Liver (tissue), 9 donors: ENCODE data around the gene LDLR. TPM values are rescaled to one million over a fixed set of nuclear protein-coding genes. Genes with fewer than 3 reads are reported as not detected.

Experiments
- DNase-seq: peaks from one replicate; pipeline ENCODE4 v3.0.0-alpha.2; 2017; ENCODE audit warnings: low spot score
- H3K27ac ChIP-seq, 2 donors: one replicate each; pipeline ENCODE4 v1.7.0; 2013; ENCODE audit warnings: inconsistent platforms in 2 of 2, low read length in 2 of 2, control low read depth in 1 of 2, low read depth in 1 of 2, mild to moderate bottlenecking in 1 of 2
- H3K27me3 ChIP-seq, 4 donors: one replicate each; pipeline versions ENCODE4 v1.6.1 to v1.7.0; 2013; ENCODE audit warnings: low read length in 3 of 4, inconsistent platforms in 1 of 4, mild to moderate bottlenecking in 1 of 4, moderate library complexity in 1 of 4; ENCODE audit not compliant: control insufficient read depth in 4 of 4, insufficient read depth in 4 of 4
- H3K36me3 ChIP-seq, 4 donors: one replicate each; pipeline versions ENCODE4 v1.6.1 to v1.7.0; 2013; ENCODE audit warnings: low read length in 3 of 4, mild to moderate bottlenecking in 3 of 4, low read depth in 1 of 4, moderate library complexity in 1 of 4; ENCODE audit not compliant: control insufficient read depth in 4 of 4, insufficient read depth in 3 of 4
- H3K4me1 ChIP-seq, 4 donors: one replicate each; pipeline versions ENCODE4 v1.6.1 to v1.7.0; 2013; ENCODE audit warnings: low read length in 3 of 4, mild to moderate bottlenecking in 3 of 4, moderate library complexity in 1 of 4; ENCODE audit not compliant: control insufficient read depth in 4 of 4, insufficient read depth in 4 of 4
- H3K4me3 ChIP-seq, 3 donors: one replicate each; pipeline versions ENCODE4 v1.6.1 to v1.7.0; 2013; ENCODE audit warnings: low read length in 3 of 3, control low read depth in 1 of 3, low read depth in 1 of 3, mild to moderate bottlenecking in 1 of 3
- H3K9ac ChIP-seq, 2 donors: one replicate each; pipeline ENCODE4 v1.7.0; 2013; ENCODE audit warnings: low read length in 2 of 2, mild to moderate bottlenecking in 2 of 2, moderate library complexity in 2 of 2, control low read depth in 1 of 2, low read depth in 1 of 2
- H3K9me3 ChIP-seq, 4 donors: one replicate each; pipeline versions ENCODE4 v1.6.1 to v1.7.0; 2013; ENCODE audit warnings: low read length in 3 of 4; ENCODE audit not compliant: control insufficient read depth in 4 of 4
- ATF3 ChIP-seq: IDR thresholded peaks from 2 replicates; pipeline ENCODE4 v1.6.1; 2016; ENCODE audit warnings: antibody characterized with exemption
- CTCF ChIP-seq: fragments of 150-350 bp; IDR thresholded peaks from 2 replicates; pipeline ENCODE4 v1.5.1; 2017; ENCODE audit warnings: improper control_type of control experiment, low read depth, low read length; ENCODE audit not compliant: missing input control
- EGR1 ChIP-seq, 2 donors: IDR thresholded peaks; 2 replicates each; pipeline ENCODE4 v1.6.1; 2016 to 2018; ENCODE audit warnings: antibody characterized with exemption in 2 of 2, low read depth in 2 of 2
- FOXA1 ChIP-seq: IDR thresholded peaks from 2 replicates; pipeline ENCODE4 v1.6.1; 2016; ENCODE audit warnings: antibody characterized with exemption
- FOXA2 ChIP-seq: IDR thresholded peaks from 2 replicates; pipeline ENCODE4 v1.6.1; 2016; ENCODE audit warnings: antibody characterized with exemption
- GABPA ChIP-seq, 2 donors: IDR thresholded peaks in 1 of 2; conservative IDR thresholded peaks in 1 of 2; 2 replicates each; pipeline ENCODE4 v1.6.1; 2016; ENCODE audit warnings: antibody characterized with exemption in 2 of 2, mild to moderate bottlenecking in 1 of 2, moderate library complexity in 1 of 2
- HNF4A ChIP-seq, 2 donors: conservative IDR thresholded peaks; 2 replicates each; pipeline ENCODE4 v1.6.1; 2016; ENCODE audit warnings: antibody characterized with exemption in 2 of 2, mild to moderate bottlenecking in 2 of 2
- HNF4G ChIP-seq: IDR thresholded peaks from 2 replicates; pipeline ENCODE4 v1.6.1; 2016; ENCODE audit warnings: antibody characterized with exemption
- JUND ChIP-seq, 2 donors: IDR thresholded peaks; 2 replicates each; pipeline ENCODE4 v1.6.1; 2016; ENCODE audit warnings: antibody characterized with exemption in 2 of 2
- MAX ChIP-seq: IDR thresholded peaks from 2 replicates; pipeline ENCODE4 v1.6.1; 2016; ENCODE audit warnings: antibody characterized with exemption
- NR2F2 ChIP-seq: IDR thresholded peaks from 2 replicates; pipeline ENCODE4 v1.6.1; 2016; ENCODE audit warnings: antibody characterized with exemption
- RAD21 ChIP-seq, 2 donors: IDR thresholded peaks; 2 replicates each; pipeline ENCODE4 v1.6.1; 2016; ENCODE audit warnings: antibody characterized with exemption in 2 of 2, mild to moderate bottlenecking in 2 of 2
- REST ChIP-seq: IDR thresholded peaks from 2 replicates; pipeline ENCODE4 v1.6.1; 2016; ENCODE audit warnings: antibody characterized with exemption, mild to moderate bottlenecking
- RXRA ChIP-seq, 2 donors: IDR thresholded peaks; 2 replicates each; pipeline ENCODE4 v1.6.1; 2017 to 2018; ENCODE audit warnings: antibody characterized with exemption in 2 of 2, mild to moderate bottlenecking in 1 of 2
- SP1 ChIP-seq: IDR thresholded peaks from 2 replicates; pipeline ENCODE4 v1.6.1; 2018; ENCODE audit warnings: antibody characterized with exemption, mild to moderate bottlenecking
- TAF1 ChIP-seq: conservative IDR thresholded peaks from 2 replicates; pipeline ENCODE4 v1.6.1; 2016; ENCODE audit warnings: antibody characterized with exemption, mild to moderate bottlenecking
- YY1 ChIP-seq: IDR thresholded peaks from 2 replicates; pipeline ENCODE4 v1.6.1; 2016; ENCODE audit warnings: antibody characterized with exemption, mild to moderate bottlenecking
- ZBTB33 ChIP-seq: IDR thresholded peaks from 2 replicates; pipeline ENCODE4 v1.6.1; 2016; ENCODE audit warnings: antibody characterized with exemption
- WGBS: extraction: QIAGEN DNeasy Blood & Tissue Kit; methylation state at CpG from one replicate; pipeline ENCODE4 v1.1.7; 2013; 5-methylcytosine and 5-hydroxymethylcytosine counted together
- polyA plus RNA-seq, 2 donors: library from polyadenylated mRNA; stranded (reverse) in 1 of 2; unstranded in 1 of 2; fragments of 200-250 nt in 1 of 2; fragments of >200 nt in 1 of 2; fragmentation: Nextera tagmentation in 1 of 2; extraction: Ambion mirVana in 1 of 2; gene quantifications; one replicate each; pipeline versions ENCODE4 v1.2.1 to v1.2.3, GENCODE V29; 2013 to 2015
- total RNA-seq, 2 donors: library from RNA; depleted of rRNA; stranded (reverse); fragments of >200 nt; gene quantifications; one replicate each; pipeline ENCODE4 v1.2.3, GENCODE V29; 2014
- donor health status: healthy.
- donor health status: healthy.
- donor health status: healthy.
- donor health status: healthy.
- donor health status: healthy.

Gene LDLR
- total and polyA plus RNA-seq, 4 donors = 17.3 to 141 (median 63.9) TPM

GRCh38 chr19:11041194-11041593, 48.1 kb upstream of the LDLR start:
- WGBS = 98% methylated on average over 33 of the region's 33 CpGs
- no peak for DNase-seq
- no peak overlapping the region for H3K4me3 ChIP-seq
- H3K27ac ChIP-seq = no peak overlapping the region
- no peaks in the 10 kb centered on the region for H3K4me1 ChIP-seq
- H3K27me3 ChIP-seq = no peaks in the 10 kb centered on the region
- no peak overlapping the region for H3K9ac ChIP-seq
- peaks cover 5 to 21% (median 9%) of the 10 kb centered on the region in 4 donors for H3K36me3 ChIP-seq
- no peak for TF ChIP-seq HNF4A (conservative IDR thresholded peaks at IDR 0.05)
- no peak for TF ChIP-seq ATF3
- TF ChIP-seq MAX = no peak
- no peak for TF ChIP-seq ZBTB33
- TF ChIP-seq RXRA (IDR thresholded peaks at IDR 0.05) = no peak
- TF ChIP-seq TAF1 = no peak
- TF ChIP-seq RAD21 (IDR thresholded peaks at IDR 0.05) = no peak
- no peak for TF ChIP-seq YY1
- no peak for TF ChIP-seq SP1
- TF ChIP-seq FOXA2 = no peak
- TF ChIP-seq HNF4G = no peak
- TF ChIP-seq REST = no peak
- no peak for TF ChIP-seq NR2F2
- no peak for TF ChIP-seq JUND (IDR thresholded peaks at IDR 0.05)
- TF ChIP-seq CTCF = no peak
- TF ChIP-seq FOXA1 = no peak
- TF ChIP-seq GABPA (IDR thresholded peaks at IDR 0.05 in 1 of 2, conservative IDR thresholded peaks at IDR 0.05 in 1 of 2) = no peak
- TF ChIP-seq EGR1 (IDR thresholded peaks at IDR 0.05; ENCODE audit: low read depth in 2 of 2) = no peak
- no peaks in the 10 kb centered on the region for H3K9me3 ChIP-seq
